Measurements from ENCODE around the gene TMEM170B.

DNA sequence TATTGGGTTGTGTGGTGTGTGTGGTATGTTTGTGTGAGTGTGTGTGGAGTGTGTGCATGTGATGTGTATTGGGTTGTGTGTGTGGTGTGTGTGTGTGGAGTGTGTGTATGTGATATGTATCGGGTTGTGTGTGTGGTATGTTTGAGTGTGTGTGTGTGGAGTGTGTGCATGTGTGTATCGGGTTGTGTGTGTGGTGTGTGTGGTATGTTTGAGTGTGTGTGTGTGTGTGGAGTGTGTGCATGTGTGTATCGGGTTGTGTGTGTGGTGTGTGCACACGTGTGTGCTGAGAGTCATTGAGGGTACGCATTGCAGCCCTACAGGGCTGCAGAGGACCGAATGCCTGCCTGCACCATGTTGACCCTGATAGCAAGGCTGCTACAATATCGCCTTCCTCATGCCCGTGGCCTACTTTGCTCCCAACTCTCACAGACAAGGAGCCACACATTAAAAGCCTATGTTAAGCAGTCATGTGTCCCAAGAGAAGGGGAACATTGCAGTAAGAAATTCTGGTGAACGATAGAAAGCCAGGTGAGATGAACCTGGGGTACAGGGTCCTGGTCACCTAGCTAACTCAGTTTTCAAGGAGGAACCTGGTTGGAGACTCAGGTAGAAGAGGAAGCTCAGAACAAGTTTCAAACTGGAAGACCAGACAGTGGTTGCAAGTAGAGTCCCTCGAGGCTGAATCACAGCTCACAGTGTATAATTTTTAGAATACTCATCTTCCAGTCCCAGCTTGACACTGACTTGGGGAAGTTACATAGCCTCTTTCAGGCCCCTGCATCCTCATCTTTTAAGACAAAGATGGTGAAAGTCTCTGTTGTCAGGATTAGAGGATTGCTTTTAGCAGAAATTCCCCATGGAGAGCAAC lies 45.7 kb upstream of the TMEM170B start:
- TF ChIP-seq, protein P1, sequence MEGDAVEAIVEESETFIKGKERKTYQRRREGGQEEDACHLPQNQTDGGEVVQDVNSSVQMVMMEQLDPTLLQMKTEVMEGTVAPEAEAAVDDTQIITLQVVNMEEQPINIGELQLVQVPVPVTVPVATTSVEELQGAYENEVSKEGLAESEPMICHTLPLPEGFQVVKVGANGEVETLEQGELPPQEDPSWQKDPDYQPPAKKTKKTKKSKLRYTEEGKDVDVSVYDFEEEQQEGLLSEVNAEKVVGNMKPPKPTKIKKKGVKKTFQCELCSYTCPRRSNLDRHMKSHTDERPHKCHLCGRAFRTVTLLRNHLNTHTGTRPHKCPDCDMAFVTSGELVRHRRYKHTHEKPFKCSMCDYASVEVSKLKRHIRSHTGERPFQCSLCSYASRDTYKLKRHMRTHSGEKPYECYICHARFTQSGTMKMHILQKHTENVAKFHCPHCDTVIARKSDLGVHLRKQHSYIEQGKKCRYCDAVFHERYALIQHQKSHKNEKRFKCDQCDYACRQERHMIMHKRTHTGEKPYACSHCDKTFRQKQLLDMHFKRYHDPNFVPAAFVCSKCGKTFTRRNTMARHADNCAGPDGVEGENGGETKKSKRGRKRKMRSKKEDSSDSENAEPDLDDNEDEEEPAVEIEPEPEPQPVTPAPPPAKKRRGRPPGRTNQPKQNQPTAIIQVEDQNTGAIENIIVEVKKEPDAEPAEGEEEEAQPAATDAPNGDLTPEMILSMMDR (IDR thresholded peaks at IDR 0.05): no peak
- TF ChIP-seq POLR2A (IDR thresholded peaks at IDR 0.05) (no peak), EP300 (IDR thresholded peaks at IDR 0.05) (no peak)
